ENCODE results near the gene RUNX2.

RUNX2 gene

GRCh38 chr6:45415315-45415714 is 87.2 kb downstream of the RUNX2 start:
- TF ChIP-seq ZNF70 (CRISPR knock-in tag; IDR thresholded peaks at IDR 0.05): no peak
- TF ChIP-seq BACH2 (CRISPR knock-in tag; IDR thresholded peaks at IDR 0.05; ENCODE audit: borderline replicate concordance): no peak
- no peak for TF ChIP-seq TOX (CRISPR knock-in tag; IDR thresholded peaks at IDR 0.05; ENCODE audit: borderline replicate concordance)
- TF ChIP-seq ISL1 (CRISPR knock-in tag; IDR thresholded peaks at IDR 0.05): no peak
- TF ChIP-seq ESRRG (CRISPR knock-in tag; IDR thresholded peaks at IDR 0.05): no peak
- no peak for TF ChIP-seq CSDC2 (CRISPR knock-in tag; IDR thresholded peaks at IDR 0.05)
- no peak for TF ChIP-seq ZC3H10 (CRISPR knock-in tag; IDR thresholded peaks at IDR 0.05)
- TF ChIP-seq ZFP30 (CRISPR knock-in tag; IDR thresholded peaks at IDR 0.05): no peak
- TF ChIP-seq GLIS3 (CRISPR knock-in tag; IDR thresholded peaks at IDR 0.05): no peak
- TF ChIP-seq ARNTL (CRISPR knock-in tag; IDR thresholded peaks at IDR 0.05; ENCODE audit: borderline replicate concordance, low read depth): no peak
- no peak for TF ChIP-seq TCF4 (CRISPR knock-in tag; IDR thresholded peaks at IDR 0.05; ENCODE audit: borderline replicate concordance)
- TF ChIP-seq SNAI2 (CRISPR knock-in tag; IDR thresholded peaks at IDR 0.05): no peak
- no peak for TF ChIP-seq POU6F1 (CRISPR knock-in tag; IDR thresholded peaks at IDR 0.05; ENCODE audit: borderline replicate concordance, low read depth)
- no peak for TF ChIP-seq CREB5 (CRISPR knock-in tag; IDR thresholded peaks at IDR 0.05; ENCODE audit: low read depth)
- TF ChIP-seq ZFP3 (CRISPR knock-in tag; IDR thresholded peaks at IDR 0.05): no peak
- no peak for TF ChIP-seq TSHZ2 (CRISPR knock-in tag; IDR thresholded peaks at IDR 0.05)
- TF ChIP-seq ZNF565 (CRISPR knock-in tag; conservative IDR thresholded peaks at IDR 0.05; ENCODE audit: low read depth): no peak
- peak; percentile 43 for ATAC-seq

GRCh38 chr6:45415788-45416518 is 87.8 kb downstream of the RUNX2 start:
- TF ChIP-seq ZC3H10 (CRISPR knock-in tag; IDR thresholded peaks at IDR 0.05) (no peak), CSDC2 (CRISPR knock-in tag; IDR thresholded peaks at IDR 0.05) (no peak), TCF4 (CRISPR knock-in tag; IDR thresholded peaks at IDR 0.05; ENCODE audit: borderline replicate concordance) (no peak), POU6F1 (CRISPR knock-in tag; IDR thresholded peaks at IDR 0.05; ENCODE audit: borderline replicate concordance, low read depth) (no peak), CSRNP3 (CRISPR knock-in tag; IDR thresholded peaks at IDR 0.05) (no peak), PPARA (CRISPR knock-in tag; IDR thresholded peaks at IDR 0.05; ENCODE audit: borderline replicate concordance) (no peak), ZNF8 (CRISPR knock-in tag; IDR thresholded peaks at IDR 0.05) (no peak), RARB (CRISPR knock-in tag; IDR thresholded peaks at IDR 0.05) (no peak), ISL1 (CRISPR knock-in tag; IDR thresholded peaks at IDR 0.05) (no peak), TOX (CRISPR knock-in tag; IDR thresholded peaks at IDR 0.05; ENCODE audit: borderline replicate concordance) (no peak), TSHZ2 (CRISPR knock-in tag; IDR thresholded peaks at IDR 0.05) (no peak), SNAI2 (CRISPR knock-in tag; IDR thresholded peaks at IDR 0.05) (no peak), ZNF565 (CRISPR knock-in tag; conservative IDR thresholded peaks at IDR 0.05; ENCODE audit: low read depth) (no peak)
- ATAC-seq: no peak
